ENCODE data around the gene RUNX1.
A peak's percentile ranks its signal among the peaks of the same experiment; 100 is the strongest.
"Not testable (repeated sequence)": the region's sequence is repeated elsewhere in the genome, so short reads cannot be mapped to it uniquely, and the experiment has no call there.

The RUNX1 gene

GRCh38 chr21:34806423-34806822 lies 242.7 kb downstream of the RUNX1 start:
- no peak for DNase-seq (ENCODE audit: low spot score)

- DNase-seq (ENCODE audit: low spot score) = no peak
These were observed 243.9 kb downstream of the RUNX1 start for GRCh38 chr21:34805157-34805556.

- not testable (repeated sequence) for DNase-seq (ENCODE audit: low spot score)
These were observed 244.5 kb downstream of the RUNX1 start for GRCh38 chr21:34804584-34804983.

- DNase-seq (ENCODE audit: low spot score) = no peak
These were observed 245.2 kb downstream of the RUNX1 start for GRCh38 chr21:34803782-34804370.

GRCh38 chr21:34802180-34802899 lies 246.8 kb downstream of the RUNX1 start:
- no peak for DNase-seq (ENCODE audit: low spot score)

- peak; percentile 43 for DNase-seq (ENCODE audit: low spot score)
These were observed 247.5 kb downstream of the RUNX1 start for GRCh38 chr21:34801519-34802132.

- DNase-seq (ENCODE audit: low spot score) = no peak
These were observed 248.1 kb downstream of the RUNX1 start for GRCh38 chr21:34800797-34801518.

- no peak for DNase-seq (ENCODE audit: low spot score)
These were observed 250.0 kb downstream of the RUNX1 start for GRCh38 chr21:34799092-34799491.

GRCh38 chr21:34797921-34798535 lies 251.1 kb downstream of the RUNX1 start:
- DNase-seq (ENCODE audit: low spot score) = peak; percentile 71

GRCh38 chr21:34797201-34797525 lies 251.9 kb downstream of the RUNX1 start:
- no peak for DNase-seq (ENCODE audit: low spot score)

- peak; percentile 94 for DNase-seq (ENCODE audit: low spot score)
These were observed 252.4 kb downstream of the RUNX1 start for GRCh38 chr21:34796518-34797200.

- DNase-seq (ENCODE audit: low spot score) = peak; percentile 95
These were observed 253.4 kb downstream of the RUNX1 start for GRCh38 chr21:34795548-34796180.

- peak; percentile 84 for DNase-seq (ENCODE audit: low spot score)
These were observed 253.9 kb downstream of the RUNX1 start for GRCh38 chr21:34795175-34795547.

- no peak for DNase-seq (ENCODE audit: low spot score)
These were observed 254.4 kb downstream of the RUNX1 start for GRCh38 chr21:34794686-34795085.

GRCh38 chr21:34793471-34793870 lies 255.6 kb downstream of the RUNX1 start:
- DNase-seq (ENCODE audit: low spot score) = no peak

- no peak for DNase-seq (ENCODE audit: low spot score)
These were observed 256.5 kb downstream of the RUNX1 start for GRCh38 chr21:34792504-34793089.

GRCh38 chr21:34791776-34792503 lies 257.2 kb downstream of the RUNX1 start:
- DNase-seq (ENCODE audit: low spot score) = no peak

GRCh38 chr21:34790834-34791233 lies 258.3 kb downstream of the RUNX1 start:
- DNase-seq (ENCODE audit: low spot score) = no peak

- no peak for DNase-seq (ENCODE audit: low spot score)
These were observed 258.8 kb downstream of the RUNX1 start for GRCh38 chr21:34790341-34790740.

- DNase-seq (ENCODE audit: low spot score) = no peak
These were observed 260.2 kb downstream of the RUNX1 start for GRCh38 chr21:34788879-34789278.
